ENCODE measurements around the gene OTOP1. TPM values are rescaled to one million over a fixed set of nuclear protein-coding genes. Genes with fewer than 3 reads are reported as not detected.

The OTOP1 gene
- total RNA-seq (not detected), polyA plus RNA-seq (not detected)
- long read RNA-seq, donor 1 = 0 reads
- long read RNA-seq, donor 2 = 0 reads
- long read RNA-seq, donor 3 = 0 reads

DNA sequence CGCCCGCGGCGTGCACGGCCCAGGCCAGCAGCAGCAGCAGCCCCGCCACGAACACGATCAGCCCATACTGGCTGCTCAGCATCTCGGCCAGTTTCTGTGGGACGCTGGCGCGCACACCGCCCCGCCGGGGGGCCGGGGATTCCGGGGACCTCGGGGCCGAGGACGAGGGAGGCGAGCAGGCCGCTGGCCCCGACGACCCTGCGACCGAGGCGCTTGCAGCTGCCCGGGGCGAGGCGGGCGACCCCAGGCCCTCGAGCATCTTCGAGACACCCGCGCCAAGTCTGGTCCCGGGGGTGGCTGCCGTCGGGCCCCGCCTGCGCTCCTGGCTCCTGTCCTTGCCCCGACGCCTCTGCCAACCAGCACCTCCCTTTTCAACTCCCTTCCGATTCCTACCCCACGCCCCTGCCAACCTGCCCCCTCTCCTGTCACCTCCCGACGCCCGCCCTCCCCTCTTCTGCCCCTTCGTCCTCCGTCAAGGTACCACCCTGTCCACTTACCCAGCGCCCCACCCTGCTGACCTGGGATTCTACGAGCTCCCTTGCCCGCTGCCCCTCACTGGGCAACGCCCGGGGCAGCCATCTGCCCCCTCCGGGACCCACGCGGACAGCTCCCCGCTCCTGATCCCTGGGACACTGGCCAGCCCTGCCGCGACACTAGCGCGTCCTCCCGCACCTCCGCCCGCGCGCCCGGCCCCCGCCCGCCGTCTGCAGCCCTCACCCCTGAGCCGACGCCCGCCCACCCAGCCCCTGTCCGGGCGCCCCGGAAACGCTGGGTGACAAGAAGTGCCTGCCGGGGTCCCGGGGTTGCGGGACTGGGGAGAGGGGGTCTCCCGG, at the start of gene OTOP1:
TSS of gene OTOP1 (minus strand) at position 324 of the 833 bp plus-strand sequence. CDS start at position 259, 65 bp downstream.
- intact Hi-C loops (cut with DNase I) = loop anchor here in 1 of 4 donors (5.0 kb wide), 1 partner anchor 1770 kb away; no protein-coding TSS in a partner anchor
- 7 to 12% (median 8%) methylated on average over 49 to 82 of the region's 82 CpGs for WGBS, 3 donors
- no peak for DNase-seq
- no peaks in the 10 kb centered on the region for H3K27me3 ChIP-seq
- H3K4me3 ChIP-seq = no peak within 1 kb of the TSS
- peaks cover 0 to 9% of the 10 kb centered on the region in 2 donors for H3K9me3 ChIP-seq
- no peaks in the 10 kb centered on the region for H3K36me3 ChIP-seq
- TF ChIP-seq POLR2A (IDR thresholded peaks at IDR 0.05) = no peak
- H3K27ac ChIP-seq = no peak within 1 kb of the TSS
- H3K4me1 ChIP-seq (ENCODE audit: insufficient read depth) = no peaks in the 10 kb centered on the region

DNA sequence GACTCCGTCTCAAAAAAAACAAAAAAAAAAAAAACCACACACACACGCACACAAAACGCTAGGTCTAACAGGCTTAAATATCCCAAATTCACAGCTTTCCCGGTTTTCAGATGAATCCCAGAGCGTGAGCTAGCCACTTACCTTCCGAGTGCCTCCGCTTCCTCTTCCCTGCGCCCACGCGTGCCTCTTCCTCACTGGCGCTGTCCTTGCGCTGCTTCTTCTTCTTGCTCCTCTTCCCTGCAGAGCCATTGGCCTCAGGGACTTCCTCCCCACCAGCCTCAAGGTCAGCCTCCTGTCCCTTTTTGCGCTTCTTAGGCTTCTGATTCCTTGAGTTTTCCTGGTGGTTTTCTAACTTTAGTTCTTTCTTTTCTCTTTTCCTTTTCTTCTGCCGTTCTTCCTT, 47.5 kb upstream of the OTOP1 start:
- WGBS, 3 donors = 89 to 93% (median 91%) methylated on average over 14 of the region's 14 CpGs
- no peak overlapping the region for H3K27ac ChIP-seq
- H3K4me1 ChIP-seq (ENCODE audit: insufficient read depth) = no peaks in the 10 kb centered on the region
- H3K27me3 ChIP-seq = no peaks in the 10 kb centered on the region
- H3K4me3 ChIP-seq = no peak overlapping the region
- H3K9me3 ChIP-seq = no peaks in the 10 kb centered on the region
- DNase-seq = no peak
- TF ChIP-seq, protein P1, sequence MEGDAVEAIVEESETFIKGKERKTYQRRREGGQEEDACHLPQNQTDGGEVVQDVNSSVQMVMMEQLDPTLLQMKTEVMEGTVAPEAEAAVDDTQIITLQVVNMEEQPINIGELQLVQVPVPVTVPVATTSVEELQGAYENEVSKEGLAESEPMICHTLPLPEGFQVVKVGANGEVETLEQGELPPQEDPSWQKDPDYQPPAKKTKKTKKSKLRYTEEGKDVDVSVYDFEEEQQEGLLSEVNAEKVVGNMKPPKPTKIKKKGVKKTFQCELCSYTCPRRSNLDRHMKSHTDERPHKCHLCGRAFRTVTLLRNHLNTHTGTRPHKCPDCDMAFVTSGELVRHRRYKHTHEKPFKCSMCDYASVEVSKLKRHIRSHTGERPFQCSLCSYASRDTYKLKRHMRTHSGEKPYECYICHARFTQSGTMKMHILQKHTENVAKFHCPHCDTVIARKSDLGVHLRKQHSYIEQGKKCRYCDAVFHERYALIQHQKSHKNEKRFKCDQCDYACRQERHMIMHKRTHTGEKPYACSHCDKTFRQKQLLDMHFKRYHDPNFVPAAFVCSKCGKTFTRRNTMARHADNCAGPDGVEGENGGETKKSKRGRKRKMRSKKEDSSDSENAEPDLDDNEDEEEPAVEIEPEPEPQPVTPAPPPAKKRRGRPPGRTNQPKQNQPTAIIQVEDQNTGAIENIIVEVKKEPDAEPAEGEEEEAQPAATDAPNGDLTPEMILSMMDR (IDR thresholded peaks at IDR 0.05) = no peak
- TF ChIP-seq EP300 (IDR thresholded peaks at IDR 0.05) (no peak), POLR2A (IDR thresholded peaks at IDR 0.05) (no peak)
- no peaks in the 10 kb centered on the region for H3K36me3 ChIP-seq
- intact Hi-C loops (cut with DNase I) = no loop called here

DNA sequence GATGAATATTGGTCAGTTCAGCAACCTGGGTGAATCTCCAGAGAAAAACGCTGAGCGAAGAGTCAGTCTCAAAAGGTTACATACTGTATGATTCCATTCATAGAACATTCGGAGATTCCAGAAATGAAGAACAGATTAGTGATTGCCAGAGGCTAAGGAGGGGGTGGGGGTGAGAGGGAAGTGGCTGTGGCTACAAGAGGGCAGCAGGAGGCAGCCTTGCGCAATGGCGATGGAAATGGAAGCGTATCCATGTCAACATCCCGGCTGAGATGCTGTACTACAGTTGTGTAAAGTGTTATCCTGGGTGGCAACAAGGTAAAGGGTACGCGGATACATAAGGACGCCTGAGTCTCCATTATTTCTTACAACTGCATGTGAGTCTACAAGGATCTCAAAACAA, 45.2 kb upstream of the OTOP1 start:
- Histone ChIP-seq H3K36me3 (no peaks in the 10 kb centered on the region), H3K27me3 (no peaks in the 10 kb centered on the region), H3K27ac (no peak overlapping the region), H3K9me3 (no peaks in the 10 kb centered on the region), H3K4me1 (ENCODE audit: insufficient read depth) (no peaks in the 10 kb centered on the region), H3K4me3 (no peak overlapping the region)
- no peak for TF ChIP-seq POLR2A (IDR thresholded peaks at IDR 0.05)
- TF ChIP-seq EP300 (IDR thresholded peaks at IDR 0.05) = no peak
- TF ChIP-seq, protein P1 (IDR thresholded peaks at IDR 0.05) = no peak
- WGBS, 3 donors = 79 to 87% (median 81%) methylated on average over 10 of the region's 10 CpGs
- DNase-seq = no peak
- intact Hi-C loops (cut with DNase I) = no loop called here

GRCh38 chr4:4270529-4270928, 43.8 kb upstream of the OTOP1 start:
- no peak for DNase-seq
- Histone ChIP-seq H3K36me3 (no peaks in the 10 kb centered on the region), H3K4me3 (no peak overlapping the region), H3K27me3 (no peaks in the 10 kb centered on the region), H3K9me3 (no peaks in the 10 kb centered on the region), H3K4me1 (ENCODE audit: insufficient read depth) (no peaks in the 10 kb centered on the region), H3K27ac (no peak overlapping the region)
- no peak for TF ChIP-seq POLR2A (IDR thresholded peaks at IDR 0.05)
- TF ChIP-seq, protein P1 (IDR thresholded peaks at IDR 0.05) = no peak
- no peak for TF ChIP-seq EP300 (IDR thresholded peaks at IDR 0.05)
- 68 to 88% (median 80%) methylated on average over 4 of the region's 4 CpGs for WGBS, 3 donors
- intact Hi-C loops (cut with DNase I) = no loop called here

- no peaks in the 10 kb centered on the region for H3K9me3 ChIP-seq
- no peaks in the 10 kb centered on the region for H3K36me3 ChIP-seq
- no peak overlapping the region for H3K27ac ChIP-seq
- no peak for DNase-seq
- 90 to 91% (median 90%) methylated on average over 4 of the region's 4 CpGs for WGBS, 3 donors
- intact Hi-C loops (cut with DNase I) = no loop called here
- H3K4me1 ChIP-seq (ENCODE audit: insufficient read depth) = no peaks in the 10 kb centered on the region
- TF ChIP-seq POLR2A (IDR thresholded peaks at IDR 0.05) (no peak), EP300 (IDR thresholded peaks at IDR 0.05) (no peak)
- TF ChIP-seq, protein P1 (IDR thresholded peaks at IDR 0.05) = no peak
- H3K27me3 ChIP-seq = no peaks in the 10 kb centered on the region
- H3K4me3 ChIP-seq = no peak overlapping the region
Observed at GRCh38 chr4:4269856-4270255, 43.1 kb upstream of the OTOP1 start.
